ENCODE results near the gene FAM124B.
"Not testable (repeated sequence)": the region's sequence is repeated elsewhere in the genome, so short reads cannot be mapped to it uniquely, and the experiment has no call there.

FAM124B gene

DNA sequence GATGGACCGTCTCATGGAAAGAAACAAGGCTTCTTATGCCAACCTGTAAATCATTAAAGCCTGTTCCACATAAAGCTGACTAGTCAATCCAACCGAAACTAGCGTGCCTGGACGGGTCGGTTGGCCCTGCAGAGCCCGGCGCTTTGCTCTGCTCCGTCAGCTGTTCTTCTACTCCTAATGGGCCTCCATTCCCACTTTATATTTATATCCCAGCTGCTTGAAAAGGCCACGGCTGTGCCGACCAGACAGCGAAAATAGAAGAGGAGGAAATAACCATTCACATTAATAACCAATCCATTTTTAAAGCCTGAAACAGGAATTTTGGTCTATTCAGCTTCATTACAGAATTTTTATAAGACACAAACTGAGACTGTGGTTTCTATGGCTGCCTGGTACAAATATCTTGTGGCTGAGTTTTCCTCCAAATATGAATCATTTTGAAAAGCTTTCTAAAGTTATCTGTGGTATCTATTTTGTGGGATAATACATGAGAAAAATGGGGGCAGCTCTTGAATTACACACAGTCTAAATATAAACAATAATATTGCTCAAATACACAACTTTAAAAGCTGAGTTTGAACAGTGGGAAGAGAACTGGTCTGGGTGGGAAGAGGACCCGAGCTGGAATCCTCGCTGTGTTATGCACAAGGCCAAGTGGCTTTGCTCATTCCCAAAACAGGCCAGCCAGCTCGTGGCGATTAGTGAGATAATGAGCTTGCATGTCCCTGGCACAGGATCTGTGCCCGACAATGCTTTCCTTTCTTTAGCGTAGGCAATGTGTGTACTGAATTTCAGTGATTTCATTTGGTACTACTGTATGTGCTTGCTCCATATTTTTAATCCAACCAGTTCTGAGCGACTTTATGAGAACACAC, 10.5 kb upstream of the FAM124B start:
- no peak for DNase-seq

DNA sequence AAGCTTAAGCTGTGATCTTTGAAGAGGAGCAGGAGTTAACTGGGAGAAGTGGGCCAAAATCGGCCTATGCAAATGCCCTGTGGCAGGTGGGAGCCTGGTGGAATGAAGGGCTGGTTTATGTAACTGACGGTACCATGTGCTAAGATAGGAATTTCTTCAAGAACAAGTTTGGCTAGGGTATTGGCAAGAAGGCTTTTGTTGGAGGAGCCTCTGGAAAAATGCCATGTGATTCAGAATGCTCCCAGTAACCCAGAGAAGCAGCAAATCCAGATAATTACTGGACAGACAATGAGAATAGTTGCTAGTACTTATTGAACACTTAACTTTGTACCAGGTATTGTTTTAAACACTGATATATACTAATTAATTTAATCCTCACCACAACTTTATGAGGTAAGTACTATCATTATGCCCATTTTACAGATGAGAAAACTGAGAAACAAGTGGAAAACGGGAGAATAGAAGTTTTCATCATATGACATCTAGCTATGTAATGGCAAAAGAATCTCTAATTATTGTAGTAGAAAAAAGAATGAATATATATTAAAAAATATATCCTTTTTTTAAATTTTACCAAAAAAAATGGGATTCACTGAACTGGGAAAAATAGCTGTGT, 9.1 kb upstream of the FAM124B start:
- DNase-seq = no peak

- DNase-seq = no peak
Observed at GRCh38 chr2:224408676-224409075, 6.8 kb upstream of the FAM124B start.

GRCh38 chr2:224407241-224407701, 5.4 kb upstream of the FAM124B start:
- no peak for DNase-seq

DNA sequence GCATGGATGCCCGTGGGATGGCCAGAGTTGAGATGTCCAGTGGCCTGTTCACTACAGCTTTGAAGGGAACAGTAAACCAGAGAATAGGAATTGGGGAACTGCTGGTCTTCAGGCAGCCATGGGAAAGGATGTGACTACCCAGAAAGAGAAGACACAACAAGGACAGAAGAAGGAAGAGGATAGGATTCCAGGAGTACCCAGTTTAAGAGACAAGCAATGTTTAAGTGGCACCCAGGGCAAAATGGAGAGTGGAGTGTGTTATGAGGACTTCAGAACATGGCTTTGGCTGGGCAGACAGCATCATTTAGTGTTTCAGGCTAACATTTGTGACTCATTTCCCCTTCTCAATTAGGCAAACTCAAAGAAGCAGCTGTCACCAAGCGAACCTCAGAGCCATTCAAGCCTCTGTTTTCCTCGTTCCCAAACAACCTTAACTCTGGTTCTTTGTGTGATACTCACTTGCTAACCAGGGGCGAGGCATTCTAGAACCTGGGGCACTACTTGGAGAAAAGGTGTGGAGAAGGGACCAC, 4.0 kb upstream of the FAM124B start:
- DNase-seq = no peak

DNA sequence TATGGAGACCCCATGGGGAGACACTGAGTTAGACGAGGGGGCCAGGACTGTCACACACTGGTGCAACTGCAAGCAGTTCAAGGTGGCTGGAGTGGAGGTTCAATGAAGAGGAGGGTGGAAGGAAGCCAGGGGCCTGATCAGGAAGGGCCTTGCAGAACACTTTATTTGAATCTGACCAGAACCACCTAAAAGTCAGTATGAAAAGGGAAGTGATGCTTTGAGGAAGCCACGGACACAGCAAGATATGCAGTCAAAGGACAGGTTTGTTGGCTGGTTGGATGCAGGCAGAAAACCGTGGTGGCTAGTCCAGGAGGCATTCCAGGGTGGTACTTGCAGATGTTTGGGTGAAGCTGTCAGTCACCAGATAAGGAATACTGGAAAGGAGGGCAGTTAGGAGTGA, 3.5 kb upstream of the FAM124B start:
- no peak for DNase-seq

DNA sequence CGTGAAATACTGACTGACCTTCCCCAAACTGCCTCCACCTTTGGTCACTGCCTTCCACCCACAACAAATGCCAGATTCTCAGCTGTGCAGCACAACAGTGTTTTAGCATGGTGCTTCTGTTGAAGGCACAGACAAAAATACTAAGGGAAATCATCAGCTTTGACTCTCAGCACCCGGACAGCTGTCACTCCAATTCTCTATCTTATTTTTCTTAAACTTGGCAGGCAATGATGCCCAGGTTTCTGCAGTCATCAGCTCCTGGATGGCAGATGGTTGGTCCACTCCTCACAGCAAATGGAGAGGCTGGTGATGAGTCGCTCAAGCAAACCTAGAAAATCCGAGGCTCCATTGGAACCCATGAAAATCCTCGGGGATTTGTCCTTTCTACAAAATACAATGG, 2.9 kb upstream of the FAM124B start:
- DNase-seq = no peak

GRCh38 chr2:224403657-224404056, 1.8 kb upstream of the FAM124B start:
- no peak for DNase-seq

- DNase-seq = no peak
Observed at GRCh38 chr2:224400886-224401632, 848 bp downstream of the FAM124B start.

DNA sequence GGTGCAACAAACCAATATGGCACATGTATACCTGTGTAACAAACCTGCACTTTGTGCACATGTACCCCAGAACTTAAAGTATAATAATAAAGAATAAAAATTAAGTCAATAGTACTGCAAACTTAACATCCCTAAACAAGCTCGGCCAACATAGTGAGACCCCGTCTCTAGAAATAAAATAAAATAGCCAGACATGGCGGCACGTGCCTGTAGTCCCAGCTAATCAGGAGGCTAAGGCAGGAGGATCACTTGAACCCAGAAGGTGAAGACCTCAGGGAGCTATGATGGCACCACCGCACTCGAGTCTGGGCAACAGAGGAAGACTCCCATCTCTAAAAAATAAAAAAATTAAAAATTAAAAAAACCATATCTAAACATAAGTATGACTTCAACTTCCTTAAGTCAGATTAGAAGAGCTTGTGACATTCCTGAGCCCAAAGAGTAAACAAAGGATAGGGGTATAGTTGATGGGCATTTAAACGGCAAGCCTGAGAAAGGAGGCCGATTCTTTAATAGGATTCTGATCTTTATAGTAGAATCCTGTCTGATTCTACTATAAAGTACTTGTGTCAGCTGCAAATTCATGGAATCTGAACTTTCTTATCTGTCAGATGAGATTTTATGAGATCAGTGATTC, 1.6 kb downstream of the FAM124B start:
- DNase-seq = no peak

DNA sequence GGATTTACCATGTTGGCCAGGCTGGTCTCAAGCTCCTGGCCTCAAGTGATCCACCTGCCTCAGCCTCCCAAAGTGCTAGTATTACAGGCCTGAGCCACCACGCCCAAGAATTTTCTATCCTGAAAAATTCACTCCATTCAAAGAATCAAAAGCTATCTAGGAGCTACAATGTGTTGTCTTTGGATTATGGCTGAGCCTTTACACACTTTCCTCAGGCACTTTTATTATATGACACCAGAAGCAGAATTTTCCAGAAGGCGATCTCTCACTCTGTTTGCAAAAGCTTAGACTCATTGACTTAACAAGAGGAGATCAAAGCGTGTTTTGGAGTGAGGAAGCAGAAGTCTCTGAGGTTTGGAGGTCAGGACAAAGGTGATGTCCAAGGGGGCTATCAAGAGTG, 3.6 kb downstream of the FAM124B start:
- no peak for DNase-seq

- DNase-seq = not testable (repeated sequence)
Observed at GRCh38 chr2:224397100-224397499, 4.8 kb downstream of the FAM124B start.

DNA sequence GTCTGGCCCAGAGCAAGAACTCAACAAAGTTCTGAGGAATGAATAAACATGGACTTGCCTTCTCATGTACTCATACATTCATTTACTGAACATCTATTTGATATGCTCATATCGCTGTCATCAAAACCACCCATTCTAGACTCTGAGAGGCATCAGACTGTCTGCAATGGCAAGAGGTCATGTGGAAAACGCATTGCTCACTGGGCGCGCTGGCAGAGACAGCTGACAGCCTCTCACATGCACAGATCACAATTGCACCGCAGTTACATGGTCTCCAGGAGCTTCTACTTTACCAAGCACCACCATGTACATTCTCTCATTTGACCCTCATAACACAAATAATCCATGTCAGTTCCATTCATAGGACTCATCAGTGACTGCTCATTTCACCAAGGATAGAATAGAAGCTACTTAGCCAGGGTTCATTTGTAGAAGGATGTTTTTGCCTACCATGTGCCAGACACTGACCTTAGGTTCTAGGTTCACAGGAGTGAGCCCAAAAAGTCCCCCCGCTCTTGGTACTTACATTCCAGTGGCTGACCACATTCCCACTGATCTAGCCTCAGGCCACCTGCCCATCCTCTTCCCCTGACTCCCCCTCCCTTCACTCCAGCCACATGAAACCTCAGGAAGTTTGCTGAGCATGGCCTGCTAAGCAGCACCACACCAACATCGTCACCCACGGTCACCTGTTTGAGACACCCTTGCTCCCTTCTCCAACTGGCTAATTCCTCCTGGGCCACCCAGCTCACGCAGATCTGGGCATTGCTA, 6.1 kb downstream of the FAM124B start:
- no peak for DNase-seq

DNA sequence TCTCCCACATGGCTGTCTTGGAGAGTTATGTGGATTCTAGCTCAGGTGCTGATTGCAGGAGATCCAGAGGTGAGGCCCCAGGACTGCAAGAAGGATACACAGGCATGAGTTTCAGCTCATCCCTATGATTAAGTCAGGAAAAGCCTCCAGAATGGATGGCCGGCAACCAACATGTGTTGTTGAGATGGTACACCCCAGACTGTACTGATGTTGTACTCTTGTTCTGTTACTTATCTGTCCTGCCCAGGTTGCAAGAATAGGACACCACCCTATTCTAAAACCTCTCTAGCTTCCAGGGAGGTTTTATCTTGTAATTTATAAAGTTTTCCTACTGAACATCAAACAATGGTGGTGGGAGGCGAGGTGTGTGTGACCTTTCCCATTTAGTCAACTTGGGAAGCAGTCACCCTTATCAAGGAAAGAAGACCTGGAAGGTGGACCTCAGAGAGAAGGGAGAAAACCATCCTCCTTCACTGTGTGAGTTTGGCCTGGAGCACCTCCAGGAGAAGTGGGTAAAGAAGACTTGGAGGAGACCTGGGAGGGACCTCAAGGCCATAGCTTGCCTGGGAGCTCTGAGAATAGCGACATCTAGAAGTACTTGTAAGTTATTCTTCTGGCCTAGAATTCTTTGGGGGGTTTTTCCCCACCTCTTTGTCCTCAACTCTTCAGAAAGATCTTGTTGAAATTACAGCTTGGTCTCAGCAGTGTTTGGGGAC, 8.6 kb downstream of the FAM124B start:
- no peak for DNase-seq

DNA sequence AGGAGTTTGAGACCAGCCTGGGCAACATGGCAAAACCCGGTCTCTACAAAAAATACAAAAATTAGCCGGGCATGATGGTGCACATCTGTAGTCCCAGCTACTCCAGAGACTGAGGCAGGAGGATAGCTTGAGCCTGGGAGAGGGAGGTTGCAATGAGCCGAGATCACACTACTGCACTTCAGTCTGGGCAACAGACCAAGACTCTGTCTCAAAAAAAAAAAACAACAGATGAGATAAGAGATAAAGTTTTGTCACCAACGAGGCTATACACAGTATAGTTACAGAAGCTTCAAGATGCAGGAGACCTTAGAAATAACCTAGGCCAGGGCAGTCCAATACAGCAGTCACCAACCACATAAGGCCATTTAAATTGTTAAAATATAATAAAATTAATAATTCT, 9.4 kb downstream of the FAM124B start:
- DNase-seq = no peak

DNA sequence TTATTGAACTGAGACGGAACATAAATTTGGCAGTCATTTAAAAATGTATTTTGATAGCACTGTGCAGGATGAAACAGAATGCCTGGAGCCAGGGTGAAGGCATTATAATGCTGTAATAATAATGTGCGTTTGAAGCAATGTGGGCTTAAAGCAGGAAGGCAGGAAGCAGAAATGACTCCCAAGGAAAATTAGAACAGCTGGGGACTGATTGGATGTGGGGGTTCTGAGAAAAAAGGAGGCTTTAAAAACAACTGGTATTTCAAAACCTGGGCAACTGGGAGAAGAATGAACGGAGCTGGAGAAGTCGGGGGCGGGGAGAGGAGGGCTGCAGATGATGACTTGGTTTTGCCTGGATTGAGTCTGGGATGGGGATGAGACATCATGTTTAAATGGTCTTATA, 12.6 kb downstream of the FAM124B start:
- DNase-seq = no peak

DNA sequence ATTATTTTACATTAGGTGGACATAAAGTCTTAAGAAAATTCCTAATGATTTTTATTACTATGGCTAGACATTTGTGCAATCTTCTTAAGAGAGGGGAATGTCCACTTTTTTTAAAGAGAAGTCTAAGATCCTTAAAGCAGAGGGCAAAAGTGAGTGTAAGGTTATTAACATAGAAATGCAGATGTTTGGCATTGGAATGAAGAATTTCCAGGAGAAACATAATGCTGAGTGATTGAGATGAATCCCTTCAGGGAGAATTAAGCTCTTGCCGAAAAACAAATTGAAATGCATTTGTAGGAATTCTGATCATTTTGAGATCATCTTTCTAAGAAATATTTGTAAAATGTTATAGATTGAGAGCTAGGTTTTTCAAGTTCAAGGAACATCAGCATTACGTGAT, 15.0 kb downstream of the FAM124B start:
- no peak for DNase-seq

DNA sequence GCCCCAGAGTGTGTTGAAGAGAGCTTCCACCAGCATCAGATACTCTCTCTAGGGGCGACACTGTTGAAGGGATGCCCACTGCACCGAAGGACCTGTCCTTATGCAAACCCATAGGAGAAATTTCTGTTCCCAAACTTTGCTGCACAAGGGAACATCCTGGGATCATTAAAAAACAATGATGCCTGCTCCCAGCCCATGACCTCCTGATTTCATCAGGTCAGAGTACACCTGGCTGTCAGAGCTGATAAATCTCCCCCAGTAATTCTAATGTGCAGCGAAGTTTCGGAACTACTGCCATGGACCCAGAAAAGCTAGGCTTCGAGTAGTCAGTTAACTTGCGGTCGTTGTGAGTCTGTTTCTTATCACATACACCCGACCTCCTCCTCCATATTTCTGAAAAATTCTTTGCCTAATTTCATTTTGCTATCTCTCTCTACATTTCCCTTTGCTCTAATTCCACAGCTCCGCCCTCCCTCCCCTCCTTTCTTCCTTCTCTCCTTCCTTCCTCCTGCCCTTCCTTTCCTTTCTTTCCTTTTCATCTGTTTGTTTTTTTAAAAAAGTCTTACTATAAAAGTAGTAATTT, 18.8 kb downstream of the FAM124B start:
- no peak for DNase-seq

DNA sequence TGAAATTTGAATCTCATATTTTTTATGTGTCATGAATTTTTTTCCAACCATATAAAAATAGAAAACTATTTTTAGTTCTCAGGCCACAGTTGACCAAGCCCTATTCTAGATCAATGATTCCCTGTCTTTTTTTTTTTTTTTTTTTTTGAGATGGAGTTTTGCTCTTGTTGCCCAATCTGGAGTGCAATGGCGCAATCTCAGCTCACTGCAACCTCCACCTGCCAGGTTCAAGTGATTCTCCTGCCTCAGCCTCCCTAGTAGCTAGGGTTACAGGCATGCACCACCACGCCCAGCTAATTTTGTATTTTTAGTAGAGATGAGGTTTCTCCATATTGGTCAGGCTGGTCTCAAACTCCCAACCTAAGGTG, 19.6 kb downstream of the FAM124B start:
- DNase-seq = not testable (repeated sequence)

- no peak for DNase-seq
Observed at GRCh38 chr2:224381521-224382279, 20.2 kb downstream of the FAM124B start.
